ENCODE results near the gene SH3BP5L. TPM values are rescaled to one million over a fixed set of nuclear protein-coding genes. Genes with fewer than 3 reads are reported as not detected.
"Not testable (repeated sequence)": the region's sequence is repeated elsewhere in the genome, so short reads cannot be mapped to it uniquely, and the experiment has no call there.

SH3BP5L gene
- total RNA-seq, 1 donor from 2014 or later: 33.7 TPM

GRCh38 chr1:248802454-248802853, 23.3 kb downstream of the SH3BP5L start:
- H3K4me1 Mint-ChIP-seq (ENCODE audit: unreplicated experiment): peaks cover 4% of the 10 kb centered on the region
- no peaks in the 10 kb centered on the region for H3K36me3 Mint-ChIP-seq
- TF ChIP-seq CTCF (conservative IDR thresholded peaks at IDR 0.05): no peak
- H3K9me3 Mint-ChIP-seq: peaks cover 5% of the 10 kb centered on the region
- H3K27ac Mint-ChIP-seq: no peak overlapping the region
- DNase-seq (ENCODE audit: extremely low spot score, unreplicated experiment): no peak
- H3K4me3 Mint-ChIP-seq: no peak overlapping the region
- H3K27me3 Mint-ChIP-seq: no peaks in the 10 kb centered on the region

DNA sequence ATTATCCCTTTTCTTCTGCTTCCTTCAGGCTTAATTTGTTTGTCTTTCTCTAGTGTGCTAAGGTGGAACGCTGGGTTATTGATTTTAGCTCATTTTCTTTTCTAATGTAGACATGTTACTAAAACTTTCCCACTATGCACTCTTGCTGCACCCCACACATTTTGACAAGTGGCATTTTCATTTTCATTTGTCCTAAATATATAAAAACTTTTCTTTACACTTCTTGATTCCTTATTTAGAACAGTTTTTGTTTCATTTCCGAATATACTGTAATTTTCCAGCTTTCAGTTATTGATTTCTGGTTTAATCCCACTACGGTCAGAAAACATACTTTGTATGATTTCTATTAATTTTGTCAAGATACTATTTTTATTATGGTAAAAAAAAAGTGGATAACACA, 25.3 kb downstream of the SH3BP5L start:
- Mint-ChIP-seq H3K27ac (no peak overlapping the region), H3K4me1 (ENCODE audit: unreplicated experiment) (no peaks in the 10 kb centered on the region), H3K27me3 (no peaks in the 10 kb centered on the region), H3K4me3 (no peak overlapping the region), H3K9me3 (peaks cover 5% of the 10 kb centered on the region), H3K36me3 (no peaks in the 10 kb centered on the region)
- DNase-seq (ENCODE audit: extremely low spot score, unreplicated experiment): no peak
- TF ChIP-seq CTCF (conservative IDR thresholded peaks at IDR 0.05): no peak

DNA sequence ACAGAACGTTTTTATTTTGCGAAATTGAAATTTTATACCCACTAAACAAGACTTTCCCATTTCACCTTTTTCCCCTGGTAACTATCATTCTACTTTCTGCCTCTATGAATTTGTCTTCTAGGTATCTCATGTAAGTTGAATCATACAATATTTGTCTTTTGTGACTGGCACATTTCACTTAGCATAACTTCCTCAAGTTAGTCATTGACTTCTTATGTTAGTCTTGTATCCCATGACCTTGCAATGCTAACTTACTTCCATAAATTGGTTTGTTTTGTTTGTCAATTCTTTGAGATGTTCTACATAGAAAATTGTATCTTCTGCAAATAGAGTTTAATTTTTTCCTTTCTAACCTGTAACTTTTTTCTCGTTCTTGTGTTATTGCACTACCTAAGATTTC, 26.9 kb downstream of the SH3BP5L start:
- TF ChIP-seq CTCF (conservative IDR thresholded peaks at IDR 0.05): no peak
- no peak overlapping the region for H3K27ac Mint-ChIP-seq
- H3K36me3 Mint-ChIP-seq: no peaks in the 10 kb centered on the region
- DNase-seq (ENCODE audit: extremely low spot score, unreplicated experiment): no peak
- H3K4me3 Mint-ChIP-seq: no peak overlapping the region
- no peaks in the 10 kb centered on the region for H3K4me1 Mint-ChIP-seq (ENCODE audit: unreplicated experiment)
- no peaks in the 10 kb centered on the region for H3K27me3 Mint-ChIP-seq
- H3K9me3 Mint-ChIP-seq: peaks cover 3% of the 10 kb centered on the region

DNA sequence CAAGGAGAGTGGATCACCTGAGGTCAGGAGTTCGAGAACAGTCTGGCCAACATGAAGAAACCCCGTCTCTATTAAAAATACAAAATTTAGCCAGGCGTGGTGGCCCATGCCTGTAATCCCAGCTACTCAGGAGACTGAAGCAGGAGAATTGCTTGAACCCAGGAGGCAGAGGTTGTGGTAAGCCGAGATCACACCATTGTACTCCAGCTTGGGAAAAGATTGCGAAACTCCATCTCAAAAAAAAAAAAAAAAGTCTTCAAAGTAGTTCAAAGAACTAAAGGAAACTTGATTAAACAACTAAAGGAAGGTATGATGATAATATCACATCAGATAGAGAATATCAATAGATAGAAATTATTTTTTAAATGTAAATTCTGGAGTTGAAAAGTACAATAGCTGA, 31.1 kb downstream of the SH3BP5L start:
- not testable (repeated sequence) for H3K4me1 Mint-ChIP-seq (ENCODE audit: unreplicated experiment); H3K4me3 Mint-ChIP-seq; H3K27me3 Mint-ChIP-seq

GRCh38 chr1:248793592-248793991, 32.1 kb downstream of the SH3BP5L start:
- Mint-ChIP-seq H3K27ac (no peak overlapping the region), H3K4me3 (no peak overlapping the region), H3K27me3 (no peaks in the 10 kb centered on the region), H3K4me1 (ENCODE audit: unreplicated experiment) (no peaks in the 10 kb centered on the region), H3K36me3 (no peaks in the 10 kb centered on the region), H3K9me3 (peaks cover 4% of the 10 kb centered on the region)
- TF ChIP-seq CTCF (conservative IDR thresholded peaks at IDR 0.05): no peak
- DNase-seq (ENCODE audit: extremely low spot score, unreplicated experiment): no peak

More for the DNA sequence above, 31.1 kb downstream of the SH3BP5L start:
- H3K36me3 Mint-ChIP-seq; H3K9me3 Mint-ChIP-seq; DNase-seq (ENCODE audit: extremely low spot score, unreplicated experiment); H3K27ac Mint-ChIP-seq: not testable (repeated sequence)

- Mint-ChIP-seq H3K4me3 (no peak overlapping the region), H3K27me3 (no peaks in the 10 kb centered on the region), H3K36me3 (no peaks in the 10 kb centered on the region), H3K4me1 (ENCODE audit: unreplicated experiment) (no peaks in the 10 kb centered on the region), H3K9me3 (peaks cover 4% of the 10 kb centered on the region), H3K27ac (no peak overlapping the region)
- TF ChIP-seq CTCF (conservative IDR thresholded peaks at IDR 0.05): no peak
- DNase-seq (ENCODE audit: extremely low spot score, unreplicated experiment): no peak
These were observed 33.4 kb downstream of the SH3BP5L start for GRCh38 chr1:248792342-248792741.
